Hepatocyte (in vitro differentiated cells): ENCODE results near the gene PLAC8L1.

Source experiments
- CTCF ChIP-seq: fragments of 200-600 bp; sonication (generic); IDR thresholded peaks from 2 replicates; pipeline ENCODE4 v1.5.1; 2016; ENCODE audit warnings: antibody characterized with exemption, mild to moderate bottlenecking; ENCODE audit not compliant: poor library complexity
- EZH2 ChIP-seq: fragments of 200-600 bp; sonication (generic); IDR thresholded peaks from 2 replicates; pipeline ENCODE4 v1.6.1; 2016; ENCODE audit warnings: antibody characterized with exemption, mild to moderate bottlenecking, borderline replicate concordance
- EZH2phosphoT487 ChIP-seq: fragments of 200-600 bp; sonication (generic); IDR thresholded peaks from one replicate; pipeline ENCODE4 v1.6.1; 2018; ENCODE audit warnings: antibody characterized with exemption, mild to moderate bottlenecking, low read depth, moderate library complexity; ENCODE audit not compliant: unreplicated experiment, severe bottlenecking

- TF ChIP-seq CTCF (no peak), EZH2 (no peak), EZH2phosphoT487 (no peak)
Observed at GRCh38 chr5:146109379-146109778, 4.0 kb upstream of the PLAC8L1 start.
